Trophoblast cell (in vitro differentiated cells and primary cell): ENCODE measurements around the gene NFE2L3.

Experiments
- DNase-seq, 2 donors: peaks; one replicate each; pipeline ENCODE4 v3.0.0-alpha.2; 2016
- H2AFZ ChIP-seq: 2 replicates; pipeline ENCODE4 v1.6.1; 2013; ENCODE audit warnings: low read length, moderate library complexity, mild to moderate bottlenecking; ENCODE audit not compliant: insufficient read depth, poor library complexity
- H2AK5ac ChIP-seq: 2 replicates; pipeline ENCODE4 v1.6.1; 2013; ENCODE audit warnings: mild to moderate bottlenecking, low read length
- H2BK120ac ChIP-seq: 2 replicates; pipeline ENCODE4 v1.6.1; 2013; ENCODE audit warnings: low read length, mild to moderate bottlenecking, moderate library complexity; ENCODE audit not compliant: insufficient read depth, poor library complexity
- H2BK12ac ChIP-seq: 2 replicates; pipeline ENCODE4 v1.6.1; 2013; ENCODE audit warnings: mild to moderate bottlenecking, low read length, moderate library complexity
- H2BK5ac ChIP-seq: 2 replicates; pipeline ENCODE4 v1.6.1; 2013; ENCODE audit warnings: low read length, low read depth, moderate library complexity, mild to moderate bottlenecking; ENCODE audit not compliant: poor library complexity
- H3K14ac ChIP-seq: 2 replicates; pipeline ENCODE4 v1.6.1; 2013; ENCODE audit warnings: mild to moderate bottlenecking, low read length
- H3K18ac ChIP-seq: 2 replicates; pipeline ENCODE4 v1.6.1; 2013; ENCODE audit warnings: mild to moderate bottlenecking, low read length
- H3K23ac ChIP-seq: 2 replicates; pipeline ENCODE4 v1.6.1; 2013; ENCODE audit warnings: low read length
- H3K27ac ChIP-seq: 2 replicates; pipeline ENCODE4 v1.5.1; 2013; ENCODE audit warnings: low read depth, mild to moderate bottlenecking, inconsistent platforms, low read length, moderate library complexity
- H3K27me3 ChIP-seq: 2 replicates; pipeline ENCODE4 v1.6.1; 2013; ENCODE audit warnings: inconsistent platforms, mild to moderate bottlenecking, low read length, moderate library complexity; ENCODE audit not compliant: insufficient read depth
- H3K36me3 ChIP-seq, 2 experiments: 1 replicate in 1 of 2; 2 replicates in 1 of 2; pipeline ENCODE4 v1.6.1; 2013; ENCODE audit warnings: low read length in 2 of 2, mild to moderate bottlenecking in 2 of 2, moderate library complexity in 1 of 2; ENCODE audit not compliant: insufficient read depth in 2 of 2, control insufficient read depth in 1 of 2
- H3K4ac ChIP-seq: 2 replicates; pipeline ENCODE4 v1.6.1; 2013; ENCODE audit warnings: low read depth, mild to moderate bottlenecking, low read length, moderate library complexity
- H3K4me1 ChIP-seq, 2 experiments: 1 replicate in 1 of 2; 2 replicates in 1 of 2; pipeline ENCODE4 v1.6.1; 2013; ENCODE audit warnings: low read length in 2 of 2, mild to moderate bottlenecking in 2 of 2, moderate library complexity in 1 of 2; ENCODE audit not compliant: insufficient read depth in 2 of 2, control insufficient read depth in 1 of 2
- H3K4me2 ChIP-seq: 2 replicates; pipeline ENCODE4 v1.6.1; 2013; ENCODE audit warnings: inconsistent platforms, mild to moderate bottlenecking, low read length, moderate library complexity
- H3K4me3 ChIP-seq: 2 replicates; pipeline ENCODE4 v1.5.1; 2013; ENCODE audit warnings: mild to moderate bottlenecking, low read depth, low read length, inconsistent platforms
- H3K79me1 ChIP-seq: one replicate; pipeline ENCODE4 v1.6.1; 2013; ENCODE audit warnings: low read length
- H3K79me2 ChIP-seq: 2 replicates; pipeline ENCODE4 v1.6.1; 2013; ENCODE audit warnings: low read length, mild to moderate bottlenecking; ENCODE audit not compliant: control insufficient read depth, insufficient read depth, poor library complexity
- H3K9ac ChIP-seq: 2 replicates; pipeline ENCODE4 v1.6.1; 2013; ENCODE audit warnings: mild to moderate bottlenecking, low read length
- H3K9me3 ChIP-seq: 2 replicates; pipeline ENCODE4 v1.6.1; 2013; ENCODE audit warnings: low read depth, mild to moderate bottlenecking, control low read depth, inconsistent platforms, low read length; ENCODE audit not compliant: insufficient read depth
- H4K12ac ChIP-seq: 2 replicates; pipeline ENCODE4 v1.6.1; 2013; ENCODE audit warnings: low read depth, mild to moderate bottlenecking, low read length, moderate library complexity
- H4K8ac ChIP-seq: 2 replicates; pipeline ENCODE4 v1.6.1; 2013; ENCODE audit warnings: low read depth, mild to moderate bottlenecking, low read length, moderate library complexity
- H4K91ac ChIP-seq: one replicate; pipeline ENCODE4 v1.6.1; 2013; ENCODE audit warnings: low read depth, mild to moderate bottlenecking, low read length, moderate library complexity
- WGBS: extraction: QIAGEN DNeasy Blood & Tissue Kit; methylation state at CpG from one replicate; pipeline ENCODE4 v1.1.7; 2013; ENCODE audit warnings: missing lambda C conversion rate; ENCODE audit not compliant: insufficient read length, insufficient coverage; ENCODE audit errors: extremely low coverage; 5-methylcytosine and 5-hydroxymethylcytosine counted together

Gene NFE2L3

DNA sequence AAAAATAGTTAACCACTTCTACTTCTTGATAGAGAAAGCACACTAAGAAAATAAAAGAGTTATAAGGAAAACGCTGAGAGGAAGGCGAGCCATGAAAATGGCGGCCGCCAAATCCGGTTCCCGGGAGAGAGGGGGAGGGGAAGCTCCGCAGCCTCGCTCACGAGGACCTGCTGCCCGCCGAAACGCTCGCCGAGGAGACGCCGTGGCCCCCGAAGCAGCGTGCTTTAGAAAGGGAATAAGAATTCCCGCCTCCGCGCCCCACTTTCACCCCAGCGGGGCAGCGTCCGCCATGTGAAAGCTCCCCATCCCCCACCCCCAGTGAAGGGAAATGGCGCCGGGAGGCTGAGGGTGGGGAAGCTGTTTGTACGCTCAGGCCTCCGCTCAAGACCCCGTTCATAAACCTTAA is 48.0 kb downstream of the NFE2L3 start:
- Histone ChIP-seq H3K36me3 (peaks cover 0 to 13% of the 10 kb centered on the region in 2 experiments), H3K18ac (peak overlapping the region; percentile 90), H2BK12ac (no peak overlapping the region), H3K9me3 (no peaks in the 10 kb centered on the region), H4K12ac (peak overlapping the region; percentile 88), H2BK5ac (peak overlapping the region; percentile 92), H3K79me1 (peaks cover 26% of the 10 kb centered on the region), H4K8ac (peak overlapping the region; percentile 80), H3K4ac (peak overlapping the region; percentile 99), H3K14ac (peak overlapping the region; percentile 99), H3K4me3 (peak overlapping the region; percentile 100), H3K27me3 (no peaks in the 10 kb centered on the region), H3K4me2 (peak overlapping the region; percentile 24), H3K79me2 (peaks cover 32% of the 10 kb centered on the region), H2AK5ac (peak overlapping the region; percentile 98), H3K9ac (peak overlapping the region; percentile 100), H3K27ac (peak overlapping the region; percentile 93), H2AFZ (peak overlapping the region; percentile 57), H3K23ac (no peak overlapping the region), H2BK120ac (peak overlapping the region; percentile 95), H4K91ac (peak overlapping the region; percentile 94), H3K4me1 (no peaks in the 10 kb centered on the region)
- WGBS, result no CpG with 5 or more reads among the region's 29 CpGs
- DNase-seq, result peak; percentile 25 to 66

DNA sequence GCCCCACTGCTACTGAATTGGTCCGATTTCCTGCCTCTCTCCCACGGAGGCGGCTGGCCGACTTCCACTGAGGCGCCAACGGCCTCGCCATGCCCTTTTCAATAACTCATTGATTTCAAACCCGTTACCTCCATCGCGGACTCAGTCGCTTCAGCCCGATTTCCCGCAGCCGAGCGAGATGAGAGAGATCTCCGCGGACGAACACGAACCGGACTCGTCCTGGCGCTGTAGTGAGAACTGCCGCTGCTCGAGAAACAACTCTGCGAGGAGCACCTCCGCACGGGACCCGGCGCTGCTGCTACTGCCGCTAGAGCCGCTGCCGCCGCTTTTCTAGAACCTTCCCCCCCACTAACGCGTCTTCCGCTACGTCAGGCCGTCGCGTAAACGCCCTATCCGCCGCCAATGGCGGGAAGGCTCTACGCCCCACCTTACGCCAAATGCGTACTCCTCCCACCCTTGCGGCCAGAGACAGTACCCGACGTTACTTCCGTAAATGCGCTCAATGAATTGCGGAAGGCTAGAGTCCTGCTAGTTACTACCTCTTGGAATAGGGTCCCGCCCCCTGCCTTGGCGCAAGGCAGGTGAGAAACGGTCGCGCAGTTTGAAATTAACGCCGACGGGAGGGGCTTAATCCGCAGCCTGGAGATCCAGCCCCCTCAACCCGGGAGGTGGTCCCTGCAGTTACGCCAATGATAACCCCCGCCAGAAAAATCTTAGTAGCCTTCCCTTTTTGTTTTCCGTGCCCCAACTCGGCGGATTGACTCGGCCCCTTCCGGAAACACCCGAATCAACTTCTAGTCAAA is 48.6 kb downstream of the NFE2L3 start, which contains the start of gene HNRNPA2B1:
Gene HNRNPA2B1 (minus strand): TSS at position 303 of the 803 bp plus-strand sequence. CDS start 169 bp downstream, at position 134.
- Histone ChIP-seq H3K79me2 (peaks cover 32% of the 10 kb centered on the region), H2BK120ac (peak within 1 kb of the TSS; percentile 95), H3K23ac (no peak within 1 kb of the TSS), H2BK5ac (peak within 1 kb of the TSS; percentile 96), H2AK5ac (peak within 1 kb of the TSS; percentile 98), H3K9ac (peak within 1 kb of the TSS; percentile 100), H3K4me1 (no peaks in the 10 kb centered on the region), H2AFZ (peak within 1 kb of the TSS; percentile 69), H3K9me3 (no peaks in the 10 kb centered on the region), H3K27me3 (no peaks in the 10 kb centered on the region), H3K4me3 (peak within 1 kb of the TSS; percentile 100), H2BK12ac (peak within 1 kb of the TSS; percentile 27), H3K4ac (peak within 1 kb of the TSS; percentile 99), H3K4me2 (peak within 1 kb of the TSS; percentile 71), H3K14ac (peak within 1 kb of the TSS; percentile 99), H3K36me3 (peaks cover 2 to 9% of the 10 kb centered on the region in 2 experiments), H3K18ac (peak within 1 kb of the TSS; percentile 93), H3K27ac (peak within 1 kb of the TSS; percentile 99), H4K91ac (peak within 1 kb of the TSS; percentile 97), H4K8ac (peak within 1 kb of the TSS; percentile 91), H3K79me1 (peaks cover 26% of the 10 kb centered on the region), H4K12ac (peak within 1 kb of the TSS; percentile 88)
- DNase-seq, result peak; percentile 98 to 100
- WGBS, result no CpG with 5 or more reads among the region's 71 CpGs

DNA sequence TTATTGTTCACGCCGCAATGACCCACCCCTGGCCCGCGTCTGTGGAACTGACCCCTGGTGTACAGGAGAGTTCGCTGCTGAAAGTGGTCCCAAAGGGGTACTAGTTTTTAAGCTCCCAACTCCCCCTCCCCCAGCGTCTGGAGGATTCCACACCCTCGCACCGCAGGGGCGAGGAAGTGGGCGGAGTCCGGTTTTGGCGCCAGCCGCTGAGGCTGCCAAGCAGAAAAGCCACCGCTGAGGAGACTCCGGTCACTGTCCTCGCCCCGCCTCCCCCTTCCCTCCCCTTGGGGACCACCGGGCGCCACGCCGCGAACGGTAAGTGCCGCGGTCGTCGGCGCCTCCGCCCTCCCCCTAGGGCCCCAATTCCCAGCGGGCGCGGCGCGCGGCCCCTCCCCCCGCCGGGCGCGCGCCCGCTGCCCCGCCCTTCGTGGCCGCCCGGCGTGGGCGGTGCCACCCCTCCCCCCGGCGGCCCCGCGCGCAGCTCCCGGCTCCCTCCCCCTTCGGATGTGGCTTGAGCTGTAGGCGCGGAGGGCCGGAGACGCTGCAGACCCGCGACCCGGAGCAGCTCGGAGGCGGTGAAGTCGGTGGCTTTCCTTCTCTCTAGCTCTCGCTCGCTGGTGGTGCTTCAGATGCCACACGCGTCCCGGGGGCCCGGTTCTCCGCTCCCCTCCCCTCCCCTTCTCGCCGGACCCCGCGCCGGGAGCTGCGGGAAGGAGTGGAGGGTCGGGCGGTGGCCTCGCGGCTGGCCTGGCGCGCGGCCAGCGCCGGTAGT is 49.4 kb downstream of the NFE2L3 start, which contains the start of gene CBX3:
Gene CBX3 (plus strand): TSS at position 499 of the 772 bp plus-strand sequence. CDS start 1,254 bp downstream, outside the sequence.
- peak within 1 kb of the TSS; percentile 35 for H2BK12ac ChIP-seq
- peak within 1 kb of the TSS; percentile 71 for H2AK5ac ChIP-seq
- peaks cover 3 to 6% of the 10 kb centered on the region in 2 experiments for H3K36me3 ChIP-seq
- H4K91ac ChIP-seq, result peak within 1 kb of the TSS; percentile 99
- peak within 1 kb of the TSS; percentile 99 for H3K14ac ChIP-seq
- H3K9me3 ChIP-seq, result no peaks in the 10 kb centered on the region
- H3K27ac ChIP-seq, result peak within 1 kb of the TSS; percentile 99
- H2BK120ac ChIP-seq, result peak within 1 kb of the TSS; percentile 97
- H3K79me2 ChIP-seq, result peaks cover 34% of the 10 kb centered on the region
- peak within 1 kb of the TSS; percentile 96 for H3K18ac ChIP-seq
- H3K79me1 ChIP-seq, result peaks cover 26% of the 10 kb centered on the region
- H2AFZ ChIP-seq, result peak within 1 kb of the TSS; percentile 78
- peak within 1 kb of the TSS; percentile 96 for H2BK5ac ChIP-seq
- no peaks in the 10 kb centered on the region for H3K4me1 ChIP-seq
- peak within 1 kb of the TSS; percentile 94 for H4K12ac ChIP-seq
- H3K4ac ChIP-seq, result peak within 1 kb of the TSS; percentile 96
- DNase-seq, result peak; percentile 78 to 85
- H3K9ac ChIP-seq, result peak within 1 kb of the TSS; percentile 96
- peak within 1 kb of the TSS; percentile 100 for H3K4me3 ChIP-seq
- peak within 1 kb of the TSS; percentile 96 for H4K8ac ChIP-seq
- no peak within 1 kb of the TSS for H3K23ac ChIP-seq
- peak within 1 kb of the TSS; percentile 71 for H3K4me2 ChIP-seq
- no peaks in the 10 kb centered on the region for H3K27me3 ChIP-seq
- no CpG with 5 or more reads among the region's 86 CpGs for WGBS
